Keratinocyte (primary cell): Measurements from ENCODE around the gene FAF1.

ENCODE experiments used
- EZH2 ChIP-seq: IDR thresholded peaks from one replicate; pipeline ENCODE4 v1.6.1; 2012; ENCODE audit warnings: inconsistent platforms, mild to moderate bottlenecking, low read length, moderate library complexity
- TF ChIP-seq, protein P1 (sequence below), 3 experiments: IDR thresholded peaks in 1 of 3; conservative IDR thresholded peaks in 1 of 3; optimal IDR thresholded peaks in 1 of 3; 2 replicates in 2 of 3; 3 replicates in 1 of 3; pipeline versions ENCODE3 to v1.5.1; 2011; ENCODE audit warnings: low read length in 3 of 3, mild to moderate bottlenecking in 3 of 3, moderate library complexity in 2 of 3, control low read depth in 1 of 3, inconsistent platforms in 1 of 3; ENCODE audit not compliant: insufficient read depth in 2 of 3; ENCODE audit errors: extremely low read depth in 1 of 3

GRCh38 chr1:50994997-50995396 lies 34.9 kb upstream of the FAF1 start:
- TF ChIP-seq, protein P1, sequence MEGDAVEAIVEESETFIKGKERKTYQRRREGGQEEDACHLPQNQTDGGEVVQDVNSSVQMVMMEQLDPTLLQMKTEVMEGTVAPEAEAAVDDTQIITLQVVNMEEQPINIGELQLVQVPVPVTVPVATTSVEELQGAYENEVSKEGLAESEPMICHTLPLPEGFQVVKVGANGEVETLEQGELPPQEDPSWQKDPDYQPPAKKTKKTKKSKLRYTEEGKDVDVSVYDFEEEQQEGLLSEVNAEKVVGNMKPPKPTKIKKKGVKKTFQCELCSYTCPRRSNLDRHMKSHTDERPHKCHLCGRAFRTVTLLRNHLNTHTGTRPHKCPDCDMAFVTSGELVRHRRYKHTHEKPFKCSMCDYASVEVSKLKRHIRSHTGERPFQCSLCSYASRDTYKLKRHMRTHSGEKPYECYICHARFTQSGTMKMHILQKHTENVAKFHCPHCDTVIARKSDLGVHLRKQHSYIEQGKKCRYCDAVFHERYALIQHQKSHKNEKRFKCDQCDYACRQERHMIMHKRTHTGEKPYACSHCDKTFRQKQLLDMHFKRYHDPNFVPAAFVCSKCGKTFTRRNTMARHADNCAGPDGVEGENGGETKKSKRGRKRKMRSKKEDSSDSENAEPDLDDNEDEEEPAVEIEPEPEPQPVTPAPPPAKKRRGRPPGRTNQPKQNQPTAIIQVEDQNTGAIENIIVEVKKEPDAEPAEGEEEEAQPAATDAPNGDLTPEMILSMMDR (optimal IDR thresholded peaks at IDR 0.05 in 1 of 3, IDR thresholded peaks at IDR 0.05 in 1 of 3, conservative IDR thresholded peaks at IDR 0.05 in 1 of 3; ENCODE audit: extremely low read depth in 1 of 3, insufficient read depth in 2 of 3, low read length in 3 of 3) = no peak
- no peak for TF ChIP-seq EZH2
